Right atrium auricular region (tissue), 2 donors: Measurements from ENCODE around the gene SSBP2. TPM values are rescaled to one million over a fixed set of nuclear protein-coding genes. Genes with fewer than 3 reads are reported as not detected.
"Not testable (repeated sequence)": the region's sequence is repeated elsewhere in the genome, so short reads cannot be mapped to it uniquely, and the experiment has no call there.

Source experiments
- DNase-seq: peaks from one replicate; pipeline ENCODE4 v3.0.0-alpha.2; 2019; ENCODE audit warnings: low spot score
- H3K27ac ChIP-seq, 2 donors: fragments of 200-600 bp; sonication (generic); 1 replicate in 1 of 2; 2 replicates in 1 of 2; pipeline ENCODE4 v1.5.1; 2016 to 2019
- H3K27me3 ChIP-seq, 2 donors: fragments of 200-600 bp; sonication (generic); one replicate each; pipeline versions ENCODE4 v1.5.1 to v1.6.0; 2017 to 2019
- H3K36me3 ChIP-seq: fragments of 200-600 bp; sonication (generic); one replicate; pipeline ENCODE4 v1.5.1; 2016
- H3K4me1 ChIP-seq, 2 donors: fragments of 200-600 bp; sonication (generic); one replicate each; pipeline versions ENCODE4 v1.5.1 to v1.6.0; 2017 to 2019
- H3K4me3 ChIP-seq, 2 donors: fragments of 200-600 bp; sonication (generic); 1 replicate in 1 of 2; 2 replicates in 1 of 2; pipeline ENCODE4 v1.5.1; 2017 to 2019; ENCODE audit warnings: mild to moderate bottlenecking in 1 of 2, moderate library complexity in 1 of 2
- H3K9me3 ChIP-seq, 2 donors: fragments of 200-600 bp; sonication (generic); one replicate each; pipeline ENCODE4 v1.5.1; 2019
- CTCF ChIP-seq, 2 donors: fragments of 200-600 bp; sonication (generic); IDR thresholded peaks; one replicate each; pipeline ENCODE4 v1.5.1; 2019; ENCODE audit warnings: antibody characterized with exemption in 2 of 2
- total RNA-seq, 2 donors: library from RNA; depleted of rRNA; stranded (reverse); fragments of >200 nt; gene quantifications; one replicate each; pipeline ENCODE4 v1.1.0, GENCODE V29; 2016

The SSBP2 gene
- total RNA-seq, 2 donors from 2014 or later, result 29.3 to 55.1 TPM

GRCh38 chr5:81409896-81410295 is 341.0 kb downstream of the SSBP2 start:
- H3K36me3 ChIP-seq, result no peaks in the 10 kb centered on the region
- H3K4me3 ChIP-seq, result no peak overlapping the region
- TF ChIP-seq CTCF (IDR thresholded peaks at IDR 0.05), result no peak
- no peaks in the 10 kb centered on the region for H3K4me1 ChIP-seq
- no peaks in the 10 kb centered on the region for H3K27me3 ChIP-seq
- no peak overlapping the region for H3K27ac ChIP-seq
- no peak for DNase-seq
- H3K9me3 ChIP-seq, result no peaks in the 10 kb centered on the region

- Histone ChIP-seq H3K9me3 (no peaks in the 10 kb centered on the region), H3K4me3 (no peak overlapping the region), H3K27ac (no peak overlapping the region), H3K36me3 (no peaks in the 10 kb centered on the region), H3K27me3 (no peaks in the 10 kb centered on the region), H3K4me1 (no peaks in the 10 kb centered on the region)
- no peak for TF ChIP-seq CTCF (IDR thresholded peaks at IDR 0.05)
- no peak for DNase-seq
Observed at GRCh38 chr5:81409361-81409760, 341.5 kb downstream of the SSBP2 start.

GRCh38 chr5:81408496-81408895 is 342.4 kb downstream of the SSBP2 start:
- Histone ChIP-seq H3K27me3 (no peaks in the 10 kb centered on the region), H3K4me3 (no peak overlapping the region), H3K4me1 (no peaks in the 10 kb centered on the region), H3K36me3 (no peaks in the 10 kb centered on the region), H3K27ac (no peak overlapping the region), H3K9me3 (no peaks in the 10 kb centered on the region)
- TF ChIP-seq CTCF (IDR thresholded peaks at IDR 0.05), result no peak
- DNase-seq, result no peak

- not testable (repeated sequence) for H3K4me3 ChIP-seq, DNase-seq, H3K4me1 ChIP-seq, H3K27ac ChIP-seq, H3K9me3 ChIP-seq, H3K27me3 ChIP-seq, H3K36me3 ChIP-seq
Observed at GRCh38 chr5:81407811-81408210, 343.1 kb downstream of the SSBP2 start.

- no peak overlapping the region for H3K4me3 ChIP-seq
- no peaks in the 10 kb centered on the region for H3K4me1 ChIP-seq
- no peak for TF ChIP-seq CTCF (IDR thresholded peaks at IDR 0.05)
- no peak overlapping the region for H3K27ac ChIP-seq
- H3K27me3 ChIP-seq, result no peaks in the 10 kb centered on the region
- no peaks in the 10 kb centered on the region for H3K36me3 ChIP-seq
- no peaks in the 10 kb centered on the region for H3K9me3 ChIP-seq
- DNase-seq, result no peak
Observed at GRCh38 chr5:81405126-81405891, 345.6 kb downstream of the SSBP2 start.

GRCh38 chr5:81402192-81402930 is 348.5 kb downstream of the SSBP2 start:
- TF ChIP-seq CTCF (IDR thresholded peaks at IDR 0.05), result no peak
- no peak for DNase-seq
- Histone ChIP-seq H3K4me3 (no peak overlapping the region), H3K4me1 (no peaks in the 10 kb centered on the region), H3K27ac (no peak overlapping the region), H3K27me3 (no peaks in the 10 kb centered on the region), H3K36me3 (no peaks in the 10 kb centered on the region), H3K9me3 (no peaks in the 10 kb centered on the region)
